Embryonic facial prominence (tissue), 1 donor: ENCODE data around the gene PGBD2.
"Not testable (repeated sequence)": the region's sequence is repeated elsewhere in the genome, so short reads cannot be mapped to it uniquely, and the experiment has no call there.

ENCODE experiments used
- DNase-seq: peaks from one replicate; pipeline ENCODE4 v3.0.0-alpha.2; 2016; ENCODE audit errors: extremely low spot score

PGBD2 gene

DNA sequence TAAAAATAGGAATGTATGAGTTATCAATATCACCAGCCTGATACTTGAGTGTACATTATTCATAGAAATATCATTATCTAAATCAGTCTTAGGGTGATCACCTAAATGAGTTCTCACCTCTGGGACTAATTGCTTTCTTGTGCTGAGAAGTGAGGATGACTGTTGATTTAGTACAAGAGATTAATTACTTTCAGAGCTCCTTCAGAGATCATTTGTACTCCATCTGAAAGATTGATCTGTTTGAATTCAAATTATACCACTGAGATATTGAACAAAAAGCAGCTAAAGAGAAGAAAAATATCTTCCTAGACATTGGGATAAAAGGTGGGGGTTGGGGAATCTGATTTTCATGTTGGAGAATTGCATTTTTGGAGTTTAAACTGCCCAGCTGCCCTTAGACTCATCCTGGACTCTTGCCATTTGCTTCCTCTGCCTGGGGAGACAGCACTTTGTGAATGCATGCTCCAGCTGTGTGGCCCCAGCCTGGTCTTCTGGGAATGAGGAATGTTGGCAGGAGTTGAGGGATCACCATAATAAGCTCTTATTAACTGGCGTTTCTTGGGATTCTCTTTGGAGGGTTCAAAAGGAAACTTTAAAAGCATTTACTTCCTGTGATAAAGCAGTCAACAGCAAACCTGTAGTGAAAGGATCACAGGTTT is 19.7 kb upstream of the PGBD2 start:
- DNase-seq, result no peak

GRCh38 chr1:248889914-248890243 is 16.2 kb upstream of the PGBD2 start:
- not testable (repeated sequence) for DNase-seq

GRCh38 chr1:248890549-248891498 is 15.2 kb upstream of the PGBD2 start:
- no peak for DNase-seq

DNA sequence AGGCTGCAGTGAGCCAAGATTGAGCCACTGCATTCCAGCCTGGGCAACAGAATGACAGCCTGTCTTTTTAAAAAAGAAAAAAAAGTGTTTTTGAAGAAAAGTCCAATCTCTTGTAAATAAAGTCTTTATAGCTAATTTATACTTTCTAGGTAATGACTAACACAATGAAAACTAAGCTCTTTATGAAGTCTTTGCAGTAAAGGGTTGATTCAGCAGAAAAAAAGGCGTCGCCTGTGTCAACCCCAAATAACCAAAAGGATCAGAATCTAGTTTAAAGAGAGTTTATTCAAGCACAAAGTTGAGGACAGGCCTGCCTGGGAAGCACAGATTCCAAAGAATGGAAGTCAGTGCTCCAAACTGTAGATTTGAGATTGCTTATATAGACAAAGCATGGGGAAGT is 14.3 kb upstream of the PGBD2 start:
- DNase-seq, result no peak

DNA sequence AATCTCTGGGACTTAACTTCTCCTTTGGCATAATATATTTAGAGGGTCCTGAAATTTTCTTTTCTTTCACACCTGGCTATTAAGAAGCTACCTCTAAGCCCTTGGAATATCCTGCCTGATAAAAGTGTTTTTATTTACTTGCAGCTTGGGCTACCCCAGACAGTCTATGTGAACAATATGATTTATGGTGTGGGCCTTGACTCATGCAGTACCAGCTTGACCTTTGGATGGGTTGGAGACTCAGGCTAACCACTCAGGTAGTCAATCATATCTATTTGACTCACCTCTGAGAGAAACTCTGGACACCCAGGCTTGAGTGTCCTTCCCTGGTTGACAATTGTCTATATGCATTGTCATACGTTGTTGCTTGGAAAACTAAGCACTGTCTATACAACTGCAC is 13.4 kb upstream of the PGBD2 start:
- no peak for DNase-seq

GRCh38 chr1:248894837-248895236 is 11.2 kb upstream of the PGBD2 start:
- DNase-seq, result no peak

GRCh38 chr1:248897412-248898337 is 8.4 kb upstream of the PGBD2 start:
- no peak for DNase-seq

DNA sequence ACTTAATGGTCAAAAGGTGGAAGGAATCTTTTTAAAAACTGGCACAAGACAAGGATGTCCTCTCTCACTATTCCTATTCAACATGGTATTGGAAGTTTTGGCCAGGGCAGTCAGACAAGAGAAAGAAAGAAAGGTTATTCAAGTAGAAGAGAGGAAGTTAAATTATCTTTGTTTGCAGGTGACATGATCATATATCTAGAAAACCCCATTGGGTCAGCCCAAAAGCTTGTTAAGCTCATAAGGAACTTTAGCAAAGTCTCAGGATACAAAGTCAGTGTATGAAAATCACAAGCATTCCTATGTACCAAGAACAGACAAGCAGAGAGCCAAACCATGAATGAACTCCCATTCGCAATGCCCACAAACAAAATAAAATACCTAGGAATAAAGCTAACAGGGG is 5.4 kb upstream of the PGBD2 start:
- no peak for DNase-seq

GRCh38 chr1:248901578-248901977 is 4.5 kb upstream of the PGBD2 start:
- no peak for DNase-seq

GRCh38 chr1:248904437-248905216 is 1.4 kb upstream of the PGBD2 start:
- DNase-seq, result no peak

GRCh38 chr1:248905662-248906008 is 400 bp upstream of the PGBD2 start:
- DNase-seq, result no peak

- DNase-seq, result no peak
Measured at GRCh38 chr1:248906753-248907661, 972 bp downstream of the PGBD2 start.

- DNase-seq, result no peak
Measured at GRCh38 chr1:248910761-248911160, 4.7 kb downstream of the PGBD2 start.

DNA sequence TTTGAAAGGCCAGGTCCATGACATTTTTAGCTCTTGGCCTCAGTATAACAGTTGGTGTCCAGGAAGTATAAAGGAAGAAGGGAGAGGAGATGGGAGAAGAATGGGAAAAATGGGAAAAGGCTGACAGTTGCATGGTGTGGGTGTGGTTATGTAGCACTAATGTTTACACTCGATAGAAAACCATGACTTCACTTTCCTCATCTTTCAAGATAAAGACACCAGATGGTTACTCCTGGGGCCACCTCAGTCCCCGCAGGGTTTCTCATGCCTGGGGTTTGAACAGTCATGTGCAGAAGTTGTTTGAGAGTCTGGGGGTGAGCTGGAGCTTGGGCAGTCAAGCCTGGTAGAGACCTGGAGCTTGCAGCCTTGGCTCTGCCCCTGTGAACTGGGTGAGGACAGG is 7.9 kb downstream of the PGBD2 start:
- no peak for DNase-seq

DNA sequence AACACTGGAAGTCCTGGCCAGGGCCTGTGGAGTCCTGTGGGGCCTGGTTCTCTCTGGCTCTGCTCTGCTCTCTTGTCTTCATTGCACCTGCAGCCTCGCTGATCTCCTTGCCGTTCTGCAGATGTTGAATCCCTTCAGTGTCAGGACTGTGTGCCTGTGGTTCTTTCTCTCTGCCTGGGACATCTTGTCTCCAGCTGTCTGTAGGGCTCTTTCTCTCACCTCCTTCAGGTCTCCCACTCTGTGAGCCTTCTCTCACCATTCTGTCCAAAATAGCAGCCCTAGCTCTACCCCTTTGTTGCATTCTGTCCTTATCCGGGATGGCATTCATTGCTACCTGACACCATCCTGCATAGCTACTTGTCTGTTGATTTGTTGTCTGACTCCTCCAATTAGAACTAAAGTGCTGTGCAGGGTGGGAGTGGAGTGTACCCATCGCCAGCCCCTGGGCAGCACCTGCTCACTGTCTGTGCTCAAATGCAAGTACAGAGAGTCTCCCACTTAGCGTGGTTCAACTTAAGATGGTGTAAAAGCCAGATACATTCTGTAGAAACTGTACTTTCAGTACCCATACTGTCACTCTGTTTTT is 8.9 kb downstream of the PGBD2 start:
- DNase-seq, result no peak

DNA sequence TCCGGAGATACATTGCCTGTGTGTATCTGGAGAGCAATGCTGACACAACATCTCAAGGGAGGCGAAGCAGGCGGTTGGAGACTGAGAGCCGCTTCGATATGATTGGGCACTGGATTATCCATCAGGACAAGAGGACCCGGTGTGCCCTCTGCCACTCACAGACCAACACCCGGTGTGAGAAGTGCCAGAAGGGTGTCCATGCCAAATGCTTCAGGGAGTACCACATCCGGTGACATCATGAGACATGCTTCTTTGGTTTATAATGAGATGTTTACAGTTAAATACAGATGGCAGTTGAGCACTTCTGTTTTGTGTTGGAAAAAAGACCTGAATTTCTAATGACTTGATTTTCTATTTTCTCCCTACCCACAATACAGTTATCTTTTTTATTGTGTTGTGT is 12.1 kb downstream of the PGBD2 start:
- DNase-seq, result no peak

- DNase-seq, result no peak
Measured at GRCh38 chr1:248923352-248924338, 17.6 kb downstream of the PGBD2 start.

DNA sequence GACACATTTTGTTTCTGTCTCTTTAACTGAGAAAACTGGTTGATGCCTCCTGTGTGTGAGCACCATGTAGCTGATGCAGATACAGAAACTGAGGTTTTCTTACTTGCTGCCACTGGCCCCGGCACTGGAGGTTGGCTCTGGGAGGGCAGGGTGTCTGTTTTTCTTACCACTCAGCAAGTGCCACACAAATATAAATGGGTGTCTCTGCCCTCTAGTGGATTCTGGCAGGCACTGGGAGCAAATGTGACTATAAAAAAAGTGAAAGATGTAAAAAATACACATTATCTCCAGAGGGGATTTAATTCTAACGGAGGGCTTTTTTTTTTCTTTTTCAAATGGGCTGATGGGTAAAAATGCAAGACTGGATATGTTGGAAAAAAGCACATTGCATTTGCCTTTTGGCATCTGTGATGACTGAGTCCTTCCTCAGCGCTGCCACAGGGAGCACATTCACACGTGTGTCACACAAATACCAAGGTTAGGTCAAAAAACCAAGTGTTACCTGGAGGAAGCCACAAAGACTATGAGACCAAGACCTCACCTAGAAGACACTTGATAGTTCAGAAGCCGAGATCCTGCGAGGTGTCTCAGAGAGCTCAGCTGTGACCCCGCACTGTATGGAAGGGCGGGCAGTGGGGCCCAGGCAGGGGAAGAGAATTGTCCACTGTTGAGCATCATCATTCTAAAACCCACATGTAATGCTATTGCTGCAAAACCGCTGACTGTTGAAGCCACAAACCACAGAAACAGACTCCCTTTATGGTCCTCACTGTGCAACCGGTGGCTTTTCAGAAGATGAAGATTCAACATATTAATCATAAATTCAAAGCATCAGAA is 18.9 kb downstream of the PGBD2 start:
- no peak for DNase-seq
